ENCODE measurements around the gene MAP3K12. TPM values are rescaled to one million over a fixed set of nuclear protein-coding genes. Genes with fewer than 3 reads are reported as not detected.

MAP3K12 gene
- total and polyA plus RNA-seq, 2 experiments from 2014 or later: 6.6 to 17.9 TPM

DNA sequence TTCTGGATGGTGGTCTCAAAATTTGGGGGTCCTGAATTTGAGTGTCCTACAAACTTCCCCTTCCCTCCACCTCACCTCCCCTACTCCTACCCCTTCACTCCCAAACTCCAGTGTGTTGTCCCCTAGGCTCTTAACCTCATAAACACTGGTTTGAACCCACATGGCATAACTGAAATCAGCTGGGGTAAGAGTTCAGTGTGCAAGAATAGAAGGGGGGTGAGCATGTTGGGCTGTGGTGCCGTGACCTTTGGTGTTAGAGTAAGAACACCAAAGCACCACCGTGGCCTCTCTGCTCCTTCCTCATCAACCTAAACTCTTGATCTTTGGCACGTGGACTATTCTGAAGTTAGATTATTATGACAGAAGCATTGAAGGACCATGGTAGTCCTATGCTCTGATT, 36.3 kb downstream of the MAP3K12 start:
- Histone ChIP-seq H2AFZ (no peak overlapping the region), H3K4me3 (no peak overlapping the region), H3K9me2 (ENCODE audit: insufficient read depth) (no peaks in the 10 kb centered on the region), H3K79me2 (replicated peaks; ENCODE audit: insufficient read depth) (peaks cover 95% of the 10 kb centered on the region), H3K27ac (ENCODE audit: low read depth) (no peak overlapping the region), H3K27me3 (ENCODE audit: insufficient read depth) (no peaks in the 10 kb centered on the region), H3K4me1 (ENCODE audit: insufficient read depth) (peaks cover 11% of the 10 kb centered on the region; the same call in 1 of the 2 replicates), H3K4me2 (no peak overlapping the region), H3F3A (replicated peaks; ENCODE audit: low read depth) (peaks cover 66% of the 10 kb centered on the region), H3K36me3 (ENCODE audit: insufficient read depth) (peaks cover 97% of the 10 kb centered on the region), H4K20me1 (replicated peaks; ENCODE audit: insufficient read depth) (peaks cover 89% of the 10 kb centered on the region)
- Mint-ChIP-seq H3K27ac (no peak overlapping the region), H3K36me3 (ENCODE audit: low read depth) (peaks cover 100% of the 10 kb centered on the region), H3K27me3 (ENCODE audit: insufficient read depth, low read depth, poor library complexity) (peaks cover 8% of the 10 kb centered on the region), H3K4me1 (peaks cover 52% of the 10 kb centered on the region), H3K9me3 (no peaks in the 10 kb centered on the region), H3K4me3 (no peak overlapping the region)
- no peak for DNase-seq (ENCODE audit: low spot score)
- TF ChIP-seq CREB1 (CRISPR knock-in tag; IDR thresholded peaks at IDR 0.05; ENCODE audit: low read depth): no peak
- TF ChIP-seq, protein P1, sequence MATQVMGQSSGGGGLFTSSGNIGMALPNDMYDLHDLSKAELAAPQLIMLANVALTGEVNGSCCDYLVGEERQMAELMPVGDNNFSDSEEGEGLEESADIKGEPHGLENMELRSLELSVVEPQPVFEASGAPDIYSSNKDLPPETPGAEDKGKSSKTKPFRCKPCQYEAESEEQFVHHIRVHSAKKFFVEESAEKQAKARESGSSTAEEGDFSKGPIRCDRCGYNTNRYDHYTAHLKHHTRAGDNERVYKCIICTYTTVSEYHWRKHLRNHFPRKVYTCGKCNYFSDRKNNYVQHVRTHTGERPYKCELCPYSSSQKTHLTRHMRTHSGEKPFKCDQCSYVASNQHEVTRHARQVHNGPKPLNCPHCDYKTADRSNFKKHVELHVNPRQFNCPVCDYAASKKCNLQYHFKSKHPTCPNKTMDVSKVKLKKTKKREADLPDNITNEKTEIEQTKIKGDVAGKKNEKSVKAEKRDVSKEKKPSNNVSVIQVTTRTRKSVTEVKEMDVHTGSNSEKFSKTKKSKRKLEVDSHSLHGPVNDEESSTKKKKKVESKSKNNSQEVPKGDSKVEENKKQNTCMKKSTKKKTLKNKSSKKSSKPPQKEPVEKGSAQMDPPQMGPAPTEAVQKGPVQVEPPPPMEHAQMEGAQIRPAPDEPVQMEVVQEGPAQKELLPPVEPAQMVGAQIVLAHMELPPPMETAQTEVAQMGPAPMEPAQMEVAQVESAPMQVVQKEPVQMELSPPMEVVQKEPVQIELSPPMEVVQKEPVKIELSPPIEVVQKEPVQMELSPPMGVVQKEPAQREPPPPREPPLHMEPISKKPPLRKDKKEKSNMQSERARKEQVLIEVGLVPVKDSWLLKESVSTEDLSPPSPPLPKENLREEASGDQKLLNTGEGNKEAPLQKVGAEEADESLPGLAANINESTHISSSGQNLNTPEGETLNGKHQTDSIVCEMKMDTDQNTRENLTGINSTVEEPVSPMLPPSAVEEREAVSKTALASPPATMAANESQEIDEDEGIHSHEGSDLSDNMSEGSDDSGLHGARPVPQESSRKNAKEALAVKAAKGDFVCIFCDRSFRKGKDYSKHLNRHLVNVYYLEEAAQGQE (IDR thresholded peaks at IDR 0.05; ENCODE audit: unreplicated experiment): no peak
- TF ChIP-seq, protein P2, sequence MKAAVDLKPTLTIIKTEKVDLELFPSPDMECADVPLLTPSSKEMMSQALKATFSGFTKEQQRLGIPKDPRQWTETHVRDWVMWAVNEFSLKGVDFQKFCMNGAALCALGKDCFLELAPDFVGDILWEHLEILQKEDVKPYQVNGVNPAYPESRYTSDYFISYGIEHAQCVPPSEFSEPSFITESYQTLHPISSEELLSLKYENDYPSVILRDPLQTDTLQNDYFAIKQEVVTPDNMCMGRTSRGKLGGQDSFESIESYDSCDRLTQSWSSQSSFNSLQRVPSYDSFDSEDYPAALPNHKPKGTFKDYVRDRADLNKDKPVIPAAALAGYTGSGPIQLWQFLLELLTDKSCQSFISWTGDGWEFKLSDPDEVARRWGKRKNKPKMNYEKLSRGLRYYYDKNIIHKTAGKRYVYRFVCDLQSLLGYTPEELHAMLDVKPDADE (IDR thresholded peaks at IDR 0.05): no peak
- no peak for TF ChIP-seq NANOG (IDR thresholded peaks at IDR 0.05; ENCODE audit: borderline replicate concordance)
- TF ChIP-seq, protein P3, sequence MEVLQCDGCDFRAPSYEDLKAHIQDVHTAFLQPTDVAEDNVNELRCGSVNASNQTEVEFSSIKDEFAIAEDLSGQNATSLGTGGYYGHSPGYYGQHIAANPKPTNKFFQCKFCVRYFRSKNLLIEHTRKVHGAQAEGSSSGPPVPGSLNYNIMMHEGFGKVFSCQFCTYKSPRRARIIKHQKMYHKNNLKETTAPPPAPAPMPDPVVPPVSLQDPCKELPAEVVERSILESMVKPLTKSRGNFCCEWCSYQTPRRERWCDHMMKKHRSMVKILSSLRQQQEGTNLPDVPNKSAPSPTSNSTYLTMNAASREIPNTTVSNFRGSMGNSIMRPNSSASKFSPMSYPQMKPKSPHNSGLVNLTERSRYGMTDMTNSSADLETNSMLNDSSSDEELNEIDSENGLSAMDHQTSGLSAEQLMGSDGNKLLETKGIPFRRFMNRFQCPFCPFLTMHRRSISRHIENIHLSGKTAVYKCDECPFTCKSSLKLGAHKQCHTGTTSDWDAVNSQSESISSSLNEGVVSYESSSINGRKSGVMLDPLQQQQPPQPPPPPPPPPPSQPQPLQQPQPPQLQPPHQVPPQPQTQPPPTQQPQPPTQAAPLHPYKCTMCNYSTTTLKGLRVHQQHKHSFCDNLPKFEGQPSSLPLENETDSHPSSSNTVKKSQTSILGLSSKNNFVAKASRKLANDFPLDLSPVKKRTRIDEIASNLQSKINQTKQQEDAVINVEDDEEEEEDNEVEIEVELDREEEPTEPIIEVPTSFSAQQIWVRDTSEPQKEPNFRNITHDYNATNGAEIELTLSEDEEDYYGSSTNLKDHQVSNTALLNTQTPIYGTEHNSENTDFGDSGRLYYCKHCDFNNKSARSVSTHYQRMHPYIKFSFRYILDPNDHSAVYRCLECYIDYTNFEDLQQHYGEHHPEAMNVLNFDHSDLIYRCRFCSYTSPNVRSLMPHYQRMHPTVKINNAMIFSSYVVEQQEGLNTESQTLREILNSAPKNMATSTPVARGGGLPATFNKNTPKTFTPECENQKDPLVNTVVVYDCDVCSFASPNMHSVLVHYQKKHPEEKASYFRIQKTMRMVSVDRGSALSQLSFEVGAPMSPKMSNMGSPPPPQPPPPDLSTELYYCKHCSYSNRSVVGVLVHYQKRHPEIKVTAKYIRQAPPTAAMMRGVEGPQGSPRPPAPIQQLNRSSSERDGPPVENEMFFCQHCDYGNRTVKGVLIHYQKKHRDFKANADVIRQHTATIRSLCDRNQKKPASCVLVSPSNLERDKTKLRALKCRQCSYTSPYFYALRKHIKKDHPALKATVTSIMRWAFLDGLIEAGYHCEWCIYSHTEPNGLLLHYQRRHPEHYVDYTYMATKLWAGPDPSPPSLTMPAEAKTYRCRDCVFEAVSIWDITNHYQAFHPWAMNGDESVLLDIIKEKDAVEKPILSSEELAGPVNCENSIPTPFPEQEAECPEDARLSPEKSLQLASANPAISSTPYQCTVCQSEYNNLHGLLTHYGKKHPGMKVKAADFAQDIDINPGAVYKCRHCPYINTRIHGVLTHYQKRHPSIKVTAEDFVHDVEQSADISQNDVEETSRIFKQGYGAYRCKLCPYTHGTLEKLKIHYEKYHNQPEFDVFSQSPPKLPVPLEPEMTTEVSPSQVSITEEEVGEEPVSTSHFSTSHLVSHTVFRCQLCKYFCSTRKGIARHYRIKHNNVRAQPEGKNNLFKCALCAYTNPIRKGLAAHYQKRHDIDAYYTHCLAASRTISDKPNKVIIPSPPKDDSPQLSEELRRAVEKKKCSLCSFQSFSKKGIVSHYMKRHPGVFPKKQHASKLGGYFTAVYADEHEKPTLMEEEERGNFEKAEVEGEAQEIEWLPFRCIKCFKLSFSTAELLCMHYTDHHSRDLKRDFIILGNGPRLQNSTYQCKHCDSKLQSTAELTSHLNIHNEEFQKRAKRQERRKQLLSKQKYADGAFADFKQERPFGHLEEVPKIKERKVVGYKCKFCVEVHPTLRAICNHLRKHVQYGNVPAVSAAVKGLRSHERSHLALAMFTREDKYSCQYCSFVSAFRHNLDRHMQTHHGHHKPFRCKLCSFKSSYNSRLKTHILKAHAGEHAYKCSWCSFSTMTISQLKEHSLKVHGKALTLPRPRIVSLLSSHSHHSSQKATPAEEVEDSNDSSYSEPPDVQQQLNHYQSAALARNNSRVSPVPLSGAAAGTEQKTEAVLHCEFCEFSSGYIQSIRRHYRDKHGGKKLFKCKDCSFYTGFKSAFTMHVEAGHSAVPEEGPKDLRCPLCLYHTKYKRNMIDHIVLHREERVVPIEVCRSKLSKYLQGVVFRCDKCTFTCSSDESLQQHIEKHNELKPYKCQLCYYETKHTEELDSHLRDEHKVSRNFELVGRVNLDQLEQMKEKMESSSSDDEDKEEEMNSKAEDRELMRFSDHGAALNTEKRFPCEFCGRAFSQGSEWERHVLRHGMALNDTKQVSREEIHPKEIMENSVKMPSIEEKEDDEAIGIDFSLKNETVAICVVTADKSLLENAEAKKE (CRISPR knock-in tag; IDR thresholded peaks at IDR 0.05): no peak
- no peak for TF ChIP-seq EZH2 (IDR thresholded peaks at IDR 0.05; ENCODE audit: low read depth, unreplicated experiment)
- TF ChIP-seq ZNF114 (CRISPR knock-in tag; IDR thresholded peaks at IDR 0.05): no peak
- no peak for TF ChIP-seq ZNF331 (CRISPR knock-in tag; IDR thresholded peaks at IDR 0.05; ENCODE audit: low read depth)
- no peak for TF ChIP-seq JUNB (IDR thresholded peaks at IDR 0.05; ENCODE audit: unreplicated experiment)
- TF ChIP-seq STAT1 (IDR thresholded peaks at IDR 0.05; ENCODE audit: unreplicated experiment): no peak
- TF ChIP-seq EZH2phosphoT487 (IDR thresholded peaks at IDR 0.05; ENCODE audit: unreplicated experiment): no peak
- ATAC-seq: no peak

All from GM23338 (cell line).